Retinal pigment epithelial cell (primary cell): Measurements from ENCODE around the gene RAD21L1.

Experiments used
- DNase-seq: peaks from one replicate; pipeline ENCODE4 v3.0.0-alpha.2; 2010; ENCODE audit warnings: low read depth
- H3K4me3 ChIP-seq: 2 replicates; pipeline ENCODE4 v1.5.1; 2011; ENCODE audit warnings: mild to moderate bottlenecking, low read length, control low read depth, moderate library complexity
- TF ChIP-seq, protein P1 (sequence below): conservative IDR thresholded peaks from 2 replicates; pipeline ENCODE4 v1.5.1; 2011; ENCODE audit warnings: low read depth, low read length, control low read depth, inconsistent platforms

Gene RAD21L1

DNA sequence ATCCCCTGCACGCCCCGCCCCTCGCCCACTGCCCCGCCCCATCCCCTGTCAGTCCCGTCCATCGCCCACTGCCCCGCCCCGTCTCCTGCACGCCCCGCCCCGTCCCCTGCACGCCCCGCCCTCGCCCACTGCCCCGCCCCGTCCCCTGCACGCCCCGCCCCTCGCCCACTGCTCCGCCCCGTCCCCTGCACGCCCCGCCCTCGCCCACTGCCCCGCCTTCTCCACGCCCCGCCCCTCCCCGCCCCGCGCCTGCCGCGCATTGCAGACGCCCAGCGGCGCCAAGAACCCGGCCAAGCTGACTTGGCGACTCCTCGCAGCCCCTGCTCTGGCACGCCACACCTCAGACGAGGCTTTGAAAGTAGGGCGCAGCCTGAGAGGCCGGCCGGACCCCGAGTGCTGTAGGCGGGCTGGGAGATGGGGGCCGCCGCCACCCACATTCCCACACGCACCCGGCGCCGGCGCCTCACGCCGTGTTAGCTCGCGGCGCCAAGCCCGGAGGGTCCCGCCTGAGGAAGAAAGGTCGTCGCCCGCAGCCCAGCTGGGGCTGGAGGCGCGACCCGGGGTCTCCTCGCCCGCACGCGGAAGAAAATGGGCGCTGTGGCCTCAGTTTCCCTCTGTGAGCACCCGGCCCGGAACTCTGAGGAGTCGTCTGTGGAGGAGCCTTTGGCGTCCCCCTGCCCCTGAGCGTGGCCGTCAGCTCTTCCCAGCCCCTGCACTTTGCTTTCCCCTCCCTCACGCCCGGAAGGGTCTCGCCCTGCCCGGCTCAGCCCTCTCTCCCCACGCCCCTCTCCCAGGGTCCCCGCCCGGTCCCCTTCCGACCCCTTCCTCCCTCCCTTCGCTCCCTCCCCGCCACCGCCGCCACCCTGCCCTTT, at the start of gene RAD21L1:
TSS of gene RAD21L1 (plus strand) at position 262 of the 872 bp plus-strand sequence. CDS start 2,410 bp downstream, outside the sequence.
- peak; percentile 10 for DNase-seq
- TF ChIP-seq, protein P1, sequence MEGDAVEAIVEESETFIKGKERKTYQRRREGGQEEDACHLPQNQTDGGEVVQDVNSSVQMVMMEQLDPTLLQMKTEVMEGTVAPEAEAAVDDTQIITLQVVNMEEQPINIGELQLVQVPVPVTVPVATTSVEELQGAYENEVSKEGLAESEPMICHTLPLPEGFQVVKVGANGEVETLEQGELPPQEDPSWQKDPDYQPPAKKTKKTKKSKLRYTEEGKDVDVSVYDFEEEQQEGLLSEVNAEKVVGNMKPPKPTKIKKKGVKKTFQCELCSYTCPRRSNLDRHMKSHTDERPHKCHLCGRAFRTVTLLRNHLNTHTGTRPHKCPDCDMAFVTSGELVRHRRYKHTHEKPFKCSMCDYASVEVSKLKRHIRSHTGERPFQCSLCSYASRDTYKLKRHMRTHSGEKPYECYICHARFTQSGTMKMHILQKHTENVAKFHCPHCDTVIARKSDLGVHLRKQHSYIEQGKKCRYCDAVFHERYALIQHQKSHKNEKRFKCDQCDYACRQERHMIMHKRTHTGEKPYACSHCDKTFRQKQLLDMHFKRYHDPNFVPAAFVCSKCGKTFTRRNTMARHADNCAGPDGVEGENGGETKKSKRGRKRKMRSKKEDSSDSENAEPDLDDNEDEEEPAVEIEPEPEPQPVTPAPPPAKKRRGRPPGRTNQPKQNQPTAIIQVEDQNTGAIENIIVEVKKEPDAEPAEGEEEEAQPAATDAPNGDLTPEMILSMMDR = no peak
- peak within 1 kb of the TSS; percentile 50 for H3K4me3 ChIP-seq

DNA sequence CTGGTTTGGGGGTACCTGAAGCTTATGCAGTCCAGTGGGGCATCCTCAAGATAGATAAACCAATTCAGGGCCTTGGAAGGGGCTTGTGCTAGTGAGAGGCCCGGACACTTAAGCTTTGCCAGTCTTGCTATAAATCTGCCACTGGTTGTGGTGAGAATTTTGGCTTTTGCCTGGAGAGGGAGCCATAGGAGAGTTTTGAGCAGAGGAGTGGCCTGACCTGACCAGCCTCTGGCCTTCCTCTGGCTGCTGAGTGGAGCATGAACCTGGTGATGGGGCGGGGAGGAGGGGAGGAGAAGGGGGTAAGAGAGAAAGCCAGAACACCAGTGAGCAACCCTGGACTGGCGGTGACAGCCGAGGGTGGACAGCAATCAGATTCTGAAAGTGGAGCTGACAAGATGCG, 48.2 kb upstream of the RAD21L1 start:
- DNase-seq = no peak
- TF ChIP-seq, protein P1 = peak; percentile 22
- no peak overlapping the region for H3K4me3 ChIP-seq

- DNase-seq = no peak
- no peak overlapping the region for H3K4me3 ChIP-seq
- TF ChIP-seq, protein P1 = no peak
These were observed 47.7 kb upstream of the RAD21L1 start for GRCh38 chr20:1178103-1178502.

GRCh38 chr20:1178623-1179022, 47.2 kb upstream of the RAD21L1 start:
- no peak for DNase-seq
- TF ChIP-seq, protein P1 = no peak
- H3K4me3 ChIP-seq = no peak overlapping the region

GRCh38 chr20:1180949-1181348, 44.9 kb upstream of the RAD21L1 start:
- no peak overlapping the region for H3K4me3 ChIP-seq
- no peak for DNase-seq
- TF ChIP-seq, protein P1 = no peak

DNA sequence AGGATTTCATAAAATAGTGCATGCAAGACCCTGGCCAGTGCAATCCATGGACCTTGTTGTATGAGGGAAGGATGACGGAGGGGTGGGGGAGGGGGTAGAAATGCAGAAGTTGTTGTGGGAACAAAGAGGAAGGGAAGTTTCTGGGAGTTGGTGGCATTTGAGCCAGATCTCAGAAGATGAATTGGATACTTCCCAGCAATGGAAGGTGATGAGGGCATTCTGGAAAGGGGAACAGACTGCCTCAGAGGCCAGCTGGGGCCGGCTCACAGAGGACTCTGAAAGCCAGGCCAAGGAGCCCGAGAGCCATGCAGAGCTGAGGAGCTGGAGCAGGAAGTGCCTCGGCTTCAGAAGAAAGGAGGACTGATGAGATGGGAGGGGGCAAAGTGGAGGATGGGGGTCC, 43.7 kb upstream of the RAD21L1 start:
- TF ChIP-seq, protein P1 = no peak
- H3K4me3 ChIP-seq = no peak overlapping the region
- DNase-seq = no peak

DNA sequence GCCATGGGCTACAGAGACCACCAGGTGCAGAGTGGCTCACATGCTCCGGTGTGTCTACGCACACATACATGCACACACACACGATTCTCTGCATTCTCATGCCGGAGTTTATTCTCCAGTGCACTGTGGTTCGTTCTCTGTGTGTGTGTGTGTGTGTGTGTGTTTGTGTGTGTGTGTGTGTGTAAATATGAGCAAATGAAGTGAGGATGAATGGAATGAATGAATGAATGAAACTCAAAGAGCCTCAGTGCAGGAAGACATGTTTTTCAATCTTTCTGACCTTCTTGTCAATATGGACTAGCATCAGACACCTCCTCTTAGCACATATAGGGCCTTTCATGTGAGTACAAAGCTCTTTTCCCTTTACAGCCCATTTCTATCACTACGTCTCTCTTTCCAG, 42.7 kb upstream of the RAD21L1 start:
- TF ChIP-seq, protein P1 = no peak
- no peak overlapping the region for H3K4me3 ChIP-seq
- DNase-seq = no peak
